Activated CD8-positive, alpha-beta memory T cell treated with anti-CD3 and anti-CD28 coated beads, Interleukin-2, amount 10 ng/mL, durations not matched to agents 7 days and 5 days (primary cell): ENCODE results near the gene B3GNT4. TPM values are rescaled to one million over a fixed set of nuclear protein-coding genes. Genes with fewer than 3 reads are reported as not detected.
"Not testable (repeated sequence)": the region's sequence is repeated elsewhere in the genome, so short reads cannot be mapped to it uniquely, and the experiment has no call there.

Experiments
- ATAC-seq: fragments of 150-1000 bp; cut with Tn5 transposase; one replicate; pipeline ENCODE4 v1.10.0; 2021; ENCODE audit warnings: moderate library complexity
- CTCF ChIA-PET: fragments of 350-600 bp; sonication (Branson Sonifier 250); formaldehyde crosslinking; loops from one replicate; lab custom pipeline; 2021; ENCODE audit warnings: antibody characterized with exemption; lab: Charles Lee
- DNase-seq: peaks from one replicate; pipeline ENCODE4 v3.0.0-alpha.2; 2020
- H3K27ac Mint-ChIP-seq: one replicate; pipeline ENCODE4 v1.8.0; 2021; ENCODE audit warnings: mild to moderate bottlenecking, mixed read lengths
- H3K27me3 Mint-ChIP-seq: one replicate; pipeline ENCODE4 v1.8.0; 2021; ENCODE audit warnings: mixed read lengths
- H3K36me3 Mint-ChIP-seq: one replicate; pipeline ENCODE4 v1.8.0; 2021; ENCODE audit warnings: mild to moderate bottlenecking, mixed read lengths
- H3K4me1 Mint-ChIP-seq: one replicate; pipeline ENCODE4 v1.8.0; 2021; ENCODE audit warnings: mixed read lengths
- H3K4me3 Mint-ChIP-seq: one replicate; pipeline ENCODE4 v1.8.0; 2021; ENCODE audit warnings: mild to moderate bottlenecking, moderate library complexity, mixed read lengths
- H3K9me3 Mint-ChIP-seq: one replicate; pipeline ENCODE4 v1.8.0; 2022; ENCODE audit warnings: low read depth, mixed read lengths
- total RNA-seq, 2 experiments: library from RNA; stranded (reverse); gene quantifications; one replicate each; pipeline ENCODE4 v1.2.3, GENCODE V29; 2021

B3GNT4 gene
- total RNA-seq, 2 experiments from 2014 or later, result 0.19 to 0.76 TPM

- Mint-ChIP-seq H3K4me1 (peaks cover 2% of the 10 kb centered on the region), H3K4me3 (no peak overlapping the region), H3K27ac (no peak overlapping the region), H3K36me3 (no peaks in the 10 kb centered on the region), H3K9me3 (no peaks in the 10 kb centered on the region), H3K27me3 (peaks cover 29% of the 10 kb centered on the region)
- ATAC-seq (no peak), DNase-seq (no peak)
- CTCF ChIA-PET, result interaction anchor here (0.6 to 1.2 kb wide), 2 partner anchors 10 to 300 kb away, joined by 3 read pairs; no protein-coding TSS in a partner anchor
Measured at GRCh38 chr12:122172262-122172939, 31.1 kb upstream of the B3GNT4 start.

DNA sequence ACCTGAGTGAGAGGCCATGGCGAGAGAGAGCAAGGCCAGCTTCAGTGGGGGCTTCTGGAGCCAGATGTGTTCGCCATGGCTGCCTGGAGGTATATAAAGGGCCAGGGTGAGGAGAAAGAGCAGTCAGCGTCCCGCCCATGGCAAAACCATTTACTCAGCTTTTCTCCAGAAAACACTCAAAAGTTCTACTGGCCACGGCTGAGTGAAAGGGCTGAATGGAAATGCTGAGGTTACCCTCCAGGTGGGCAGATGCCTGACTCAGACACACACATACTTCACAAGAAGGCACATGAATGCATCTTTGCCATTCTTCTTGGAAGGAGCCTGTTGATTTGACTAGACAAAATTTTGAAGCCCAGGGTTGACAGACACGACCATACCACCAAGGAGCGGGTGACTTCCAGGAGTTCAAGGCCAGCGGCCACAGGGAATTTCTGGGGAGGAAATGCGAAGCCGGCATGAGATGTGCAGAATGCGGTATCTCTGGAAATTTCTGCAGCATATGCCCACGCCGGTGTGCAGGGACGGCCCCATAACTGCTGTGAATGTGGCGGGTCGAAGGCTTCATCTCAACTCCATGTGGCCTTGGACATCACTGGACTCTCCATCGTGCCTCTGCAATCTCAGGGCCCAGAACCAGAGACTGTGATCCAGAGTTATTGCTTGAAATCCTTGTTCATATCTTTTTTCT is 29.2 kb upstream of the B3GNT4 start, which contains the start of gene IL31:
Gene IL31, minus strand, starts transcription at position 67 of the 691 bp plus-strand sequence. Its CDS starts 49 bp downstream, at position 18.
- no peak within 1 kb of the TSS for H3K27ac Mint-ChIP-seq

DNA sequence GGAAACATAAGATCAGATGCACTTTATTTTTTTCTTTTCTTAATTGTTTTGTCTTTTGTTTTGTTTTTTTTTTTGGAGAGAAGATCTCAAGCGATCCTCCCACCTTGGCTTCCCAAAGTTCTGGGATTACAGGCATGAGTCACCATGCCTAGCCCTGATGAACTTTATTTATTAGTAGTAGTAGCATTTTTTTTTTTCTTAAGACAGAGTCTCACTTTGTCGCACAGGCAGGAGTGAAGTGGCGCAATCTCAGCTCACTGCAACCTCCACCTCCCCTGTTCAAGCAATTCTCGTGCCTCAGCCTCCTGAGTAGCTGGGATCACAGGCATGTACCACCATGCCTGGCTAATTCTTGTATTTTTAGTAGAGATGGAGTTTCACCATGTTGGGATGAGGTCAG is 27.0 kb upstream of the B3GNT4 start:
- H3K4me1 Mint-ChIP-seq, H3K9me3 Mint-ChIP-seq, H3K27ac Mint-ChIP-seq, DNase-seq, ATAC-seq, H3K36me3 Mint-ChIP-seq, H3K4me3 Mint-ChIP-seq: not testable (repeated sequence)
- CTCF ChIA-PET, result interaction anchor here (1.2 kb wide), 1 partner anchor 10 kb away, joined by 4 read pairs; no protein-coding TSS in a partner anchor
- H3K27me3 Mint-ChIP-seq, result peaks cover 17% of the 10 kb centered on the region

More for the DNA sequence above, 29.2 kb upstream of the B3GNT4 start, which contains the start of gene IL31:
- CTCF ChIA-PET, result no interaction called here
- Mint-ChIP-seq H3K36me3 (no peaks in the 10 kb centered on the region), H3K9me3 (no peaks in the 10 kb centered on the region), H3K4me3 (no peak within 1 kb of the TSS), H3K4me1 (peaks cover 1% of the 10 kb centered on the region), H3K27me3 (peaks cover 24% of the 10 kb centered on the region)
- DNase-seq (no peak), ATAC-seq (no peak)

DNA sequence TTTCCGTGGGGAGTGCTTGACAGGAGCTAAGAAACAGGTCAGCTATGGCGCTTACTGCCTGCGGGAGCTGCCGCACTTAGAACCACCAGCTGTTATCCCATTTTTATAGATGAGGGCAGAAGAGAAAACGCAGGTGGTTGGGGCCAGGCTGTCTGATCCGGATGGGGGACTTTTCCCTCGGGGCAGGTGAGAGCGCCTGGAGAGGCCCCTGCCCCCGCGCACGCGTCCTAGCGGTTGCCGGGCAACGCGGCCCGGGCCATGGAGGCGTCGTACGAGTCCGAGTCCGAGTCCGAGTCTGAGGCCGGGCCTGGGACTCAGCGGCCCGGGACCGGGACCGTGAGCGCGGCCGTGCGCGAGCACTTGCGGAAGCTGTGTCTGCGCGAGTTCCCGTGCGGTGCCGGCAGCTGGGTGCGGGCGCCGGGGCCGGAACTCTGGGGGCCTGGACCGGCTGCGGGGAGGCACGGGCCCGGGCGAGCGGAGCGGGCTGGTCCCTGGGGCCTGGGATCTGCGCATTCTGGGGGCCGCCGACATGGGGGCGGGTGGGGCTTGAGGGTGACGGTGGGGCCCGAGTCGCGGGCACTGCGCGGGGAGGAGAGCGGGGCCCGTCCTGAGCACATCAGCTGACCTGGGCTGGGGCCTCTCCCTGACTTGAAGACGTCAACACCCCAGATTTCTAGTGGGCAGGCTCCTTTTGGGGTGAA is 20.5 kb upstream of the B3GNT4 start, which contains the start of gene LRRC43:
Gene LRRC43, plus strand, starts transcription at position 237 of the 701 bp plus-strand sequence. Its CDS starts 22 bp downstream, at position 259.
- H3K27ac Mint-ChIP-seq, result no peak within 1 kb of the TSS
- CTCF ChIA-PET, result interaction anchor here (0.9 to 1.8 kb wide), 4 partner anchors 8 to 128 kb away, joined by 3 to 10 read pairs (median 4); no protein-coding TSS in a partner anchor
- peak within 1 kb of the TSS; percentile 57 for H3K4me3 Mint-ChIP-seq
- H3K4me1 Mint-ChIP-seq, result peaks cover 19% of the 10 kb centered on the region
- ATAC-seq (peak; percentile 88), DNase-seq (peak; percentile 51)
- no peaks in the 10 kb centered on the region for H3K9me3 Mint-ChIP-seq
- no peaks in the 10 kb centered on the region for H3K36me3 Mint-ChIP-seq
- H3K27me3 Mint-ChIP-seq, result peaks cover 30% of the 10 kb centered on the region

DNA sequence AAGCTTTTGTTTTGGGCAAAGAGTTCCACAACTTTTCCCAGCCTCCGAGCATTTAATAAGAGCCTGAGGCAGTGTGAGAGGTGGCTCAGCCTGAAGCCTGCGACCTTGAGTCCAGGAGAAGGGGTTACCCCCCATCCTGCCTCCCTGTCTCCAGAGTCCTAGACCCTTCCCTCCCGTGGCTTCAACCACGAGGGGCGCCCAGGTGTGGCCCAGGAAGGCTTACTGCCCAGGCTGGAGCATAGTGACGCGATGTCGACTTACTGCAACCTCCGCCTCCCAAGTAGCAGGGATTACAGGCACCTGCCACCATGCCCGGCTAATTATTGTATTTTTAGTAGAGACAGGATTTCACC is 19.9 kb upstream of the B3GNT4 start:
- ATAC-seq (no peak), DNase-seq (no peak)
- Mint-ChIP-seq H3K27ac (no peak overlapping the region), H3K36me3 (no peaks in the 10 kb centered on the region), H3K27me3 (peaks cover 30% of the 10 kb centered on the region), H3K9me3 (no peaks in the 10 kb centered on the region), H3K4me1 (peaks cover 19% of the 10 kb centered on the region), H3K4me3 (peak overlapping the region; percentile 39)
- CTCF ChIA-PET, result interaction anchor here (1.6 kb wide), 1 partner anchor 17 kb away, joined by 5 read pairs; no protein-coding TSS in a partner anchor

DNA sequence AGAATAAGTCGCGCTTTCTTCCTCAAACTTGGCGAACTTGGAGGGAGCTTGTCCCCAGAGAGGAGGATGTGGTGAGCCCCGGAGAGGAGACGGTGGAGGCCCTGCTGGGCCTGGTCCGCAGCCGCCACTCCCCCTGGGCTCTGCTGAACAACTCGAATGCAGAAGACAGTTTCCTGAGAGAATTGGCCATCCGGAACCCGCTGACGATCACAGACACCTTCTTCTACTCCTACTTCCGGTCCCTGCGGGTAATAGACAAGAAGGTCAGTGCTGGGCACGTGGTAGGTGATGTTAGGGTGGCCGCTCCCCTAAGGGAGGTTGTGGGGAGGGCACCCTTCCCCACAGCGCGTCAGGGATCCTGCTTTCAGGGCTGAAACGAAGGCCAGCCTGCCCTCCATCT is 19.0 kb upstream of the B3GNT4 start:
- H3K27me3 Mint-ChIP-seq, result peaks cover 27% of the 10 kb centered on the region
- no peak for DNase-seq
- ATAC-seq, result peak; percentile 37

GRCh38 chr12:122185079-122185478 is 18.4 kb upstream of the B3GNT4 start:
- ATAC-seq (no peak), DNase-seq (no peak)
- Mint-ChIP-seq H3K27me3 (peaks cover 27% of the 10 kb centered on the region), H3K27ac (no peak overlapping the region), H3K4me1 (peaks cover 17% of the 10 kb centered on the region), H3K36me3 (no peaks in the 10 kb centered on the region), H3K4me3 (no peak overlapping the region), H3K9me3 (no peaks in the 10 kb centered on the region)
- CTCF ChIA-PET, result no interaction called here

More for the DNA sequence above, 19.0 kb upstream of the B3GNT4 start:
- Mint-ChIP-seq H3K4me3 (no peak overlapping the region), H3K4me1 (peaks cover 17% of the 10 kb centered on the region), H3K27ac (peak overlapping the region; percentile 4), H3K9me3 (no peaks in the 10 kb centered on the region), H3K36me3 (no peaks in the 10 kb centered on the region)
- CTCF ChIA-PET, result no interaction called here

DNA sequence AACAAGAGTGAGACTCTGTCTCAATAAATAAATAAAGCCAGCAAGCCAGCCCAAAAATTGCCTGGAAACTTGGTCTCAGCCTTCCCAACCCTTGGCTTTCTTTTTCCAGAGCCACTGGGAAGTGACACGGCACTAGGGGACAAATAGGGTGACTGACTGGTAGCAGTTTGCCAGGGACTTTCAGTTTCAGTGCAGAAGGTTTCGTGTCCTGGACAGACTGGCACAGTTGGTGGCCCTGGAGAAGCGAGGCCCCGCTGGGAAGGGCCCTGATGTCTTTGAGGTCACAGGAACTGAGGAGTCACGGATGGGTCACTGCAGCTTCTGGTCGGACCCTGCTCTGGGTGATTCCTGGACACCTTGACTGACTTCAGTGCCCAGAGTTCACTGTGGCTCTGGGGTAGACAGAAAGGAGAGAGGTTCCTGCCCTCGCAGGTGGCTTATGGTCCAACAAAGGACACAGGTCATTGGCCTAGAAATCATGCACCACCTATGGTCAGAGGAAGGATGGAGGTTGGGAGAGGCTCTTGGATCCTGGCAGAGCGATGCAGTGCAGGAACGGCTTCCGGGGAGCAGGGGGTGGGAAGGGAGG is 17.9 kb upstream of the B3GNT4 start:
- DNase-seq (no peak), ATAC-seq (no peak)
- Mint-ChIP-seq H3K4me1 (peaks cover 15% of the 10 kb centered on the region), H3K27me3 (peaks cover 27% of the 10 kb centered on the region), H3K9me3 (no peaks in the 10 kb centered on the region), H3K27ac (no peak overlapping the region), H3K4me3 (no peak overlapping the region), H3K36me3 (no peaks in the 10 kb centered on the region)
- CTCF ChIA-PET, result no interaction called here

GRCh38 chr12:122187466-122187865 is 16.0 kb upstream of the B3GNT4 start:
- CTCF ChIA-PET, result interaction anchor here (0.6 to 1.3 kb wide), 3 partner anchors 20 to 133 kb away, joined by 3 to 5 read pairs (median 3); no protein-coding TSS in a partner anchor
- ATAC-seq, result no peak
- no peak overlapping the region for H3K4me3 Mint-ChIP-seq
- peaks cover 22% of the 10 kb centered on the region for H3K27me3 Mint-ChIP-seq
- no peak for DNase-seq
- no peak overlapping the region for H3K27ac Mint-ChIP-seq
- H3K36me3 Mint-ChIP-seq, result no peaks in the 10 kb centered on the region
- H3K4me1 Mint-ChIP-seq, result peaks cover 16% of the 10 kb centered on the region
- no peaks in the 10 kb centered on the region for H3K9me3 Mint-ChIP-seq

DNA sequence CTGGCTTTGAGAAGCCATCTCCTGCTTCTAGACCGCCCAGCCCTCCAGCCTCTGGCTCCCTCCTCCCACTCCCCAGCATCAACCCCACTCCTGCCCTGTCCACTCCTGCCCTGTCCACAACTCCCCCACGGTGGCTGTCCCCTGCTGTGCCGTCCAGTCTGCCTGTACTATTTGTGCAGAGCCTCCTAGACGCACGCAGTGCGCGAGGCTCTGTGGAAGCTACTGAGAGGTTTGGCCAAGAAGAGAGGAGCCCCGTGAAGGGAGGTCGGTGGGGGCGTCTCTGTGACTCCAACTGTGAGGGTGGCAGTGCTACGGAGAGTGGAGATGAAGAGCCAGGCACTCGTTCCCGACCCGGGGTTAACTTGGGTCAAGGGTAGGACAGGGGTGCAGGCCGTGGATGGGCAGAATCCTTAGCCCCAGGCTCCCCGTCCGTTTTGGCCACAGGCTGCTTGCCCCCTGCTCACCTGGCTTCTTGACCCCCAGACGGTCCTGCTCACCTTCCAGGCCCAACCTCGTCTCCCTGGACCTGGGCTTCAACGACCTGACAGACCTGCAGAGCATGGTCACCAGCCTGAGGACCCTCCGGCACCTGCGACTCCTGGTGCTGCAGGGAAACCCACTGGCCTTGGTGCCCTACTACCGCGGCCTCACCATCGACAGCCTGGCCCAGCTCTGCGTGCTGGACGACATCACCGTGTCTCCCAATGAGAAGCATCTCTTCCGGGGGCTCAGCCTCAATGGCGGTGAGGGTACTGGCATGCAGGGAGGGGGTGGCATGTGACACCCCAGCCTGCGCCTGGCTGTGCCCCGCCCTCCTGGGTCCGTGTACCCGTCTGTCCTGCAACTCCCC is 13.7 kb upstream of the B3GNT4 start:
- CTCF ChIA-PET, result interaction anchor here (0.7 to 5.1 kb wide), 14 partner anchors 10 to 210 kb away, joined by 3 to 41 read pairs (median 4); no protein-coding TSS in a partner anchor
- H3K27ac Mint-ChIP-seq, result no peak overlapping the region
- H3K4me3 Mint-ChIP-seq, result no peak overlapping the region
- H3K4me1 Mint-ChIP-seq, result peaks cover 3% of the 10 kb centered on the region
- no peaks in the 10 kb centered on the region for H3K9me3 Mint-ChIP-seq
- DNase-seq (no peak), ATAC-seq (no peak)
- H3K36me3 Mint-ChIP-seq, result no peaks in the 10 kb centered on the region
- peaks cover 9% of the 10 kb centered on the region for H3K27me3 Mint-ChIP-seq

GRCh38 chr12:122190842-122191668 is 12.5 kb upstream of the B3GNT4 start:
- H3K4me3 Mint-ChIP-seq, result no peak overlapping the region
- peaks cover 16% of the 10 kb centered on the region for H3K27me3 Mint-ChIP-seq
- peak; percentile 87 for DNase-seq
- H3K9me3 Mint-ChIP-seq, result peaks cover 2% of the 10 kb centered on the region
- peaks cover 3% of the 10 kb centered on the region for H3K4me1 Mint-ChIP-seq
- ATAC-seq, result peak; percentile 90
- CTCF ChIA-PET, result interaction anchor here (0.7 to 5.1 kb wide), 28 partner anchors 8 to 209 kb away, joined by 3 to 41 read pairs (median 4); partner anchors contain the start of genes B3GNT4, DIABLO and LRRC43
- H3K36me3 Mint-ChIP-seq, result peaks cover 1% of the 10 kb centered on the region
- H3K27ac Mint-ChIP-seq, result no peak overlapping the region
